ENCODE data around the gene SFSWAP. TPM values are rescaled to one million over a fixed set of nuclear protein-coding genes. Genes with fewer than 3 reads are reported as not detected.

Gene SFSWAP
- total and polyA plus RNA-seq, 2 of the 8 experiments (the other 6 are each of a cell fraction or from before 2014, with no cell fraction given), result 36.5 to 49.5 TPM

- TF ChIP-seq SIN3A (conservative IDR thresholded peaks at IDR 0.05 in 1 of 2, IDR thresholded peaks at IDR 0.05 in 1 of 2; ENCODE audit: low read depth in 1 of 2, low read length in 2 of 2), result no peak
- no peak for TF ChIP-seq HDAC6 (IDR thresholded peaks at IDR 0.05; ENCODE audit: low read depth, low read length)
- TF ChIP-seq ATF3 (IDR thresholded peaks at IDR 0.05; ENCODE audit: insufficient read depth, low read depth, low read length), result no peak
These were observed 7.7 kb upstream of the SFSWAP start (continued) for GRCh38 chr12:131703161-131703560.
